OCI-LY3 (cell line): ENCODE results near the gene LCN2.
A peak's percentile ranks its signal among the peaks of the same experiment; 100 is the strongest.

Experiments
- EZH2phosphoT487 ChIP-seq: fragments of 200-600 bp; shearing (Covaris generic); IDR thresholded peaks from 2 replicates; pipeline ENCODE4 v1.6.1; 2018; ENCODE audit warnings: antibody characterized with exemption, mixed run types, low read depth
- TF ChIP-seq, protein P1 (sequence below): fragments of 200-600, 300-600 bp; sonication (generic); IDR thresholded peaks from 2 replicates; pipeline ENCODE4 v1.5.1; 2014; ENCODE audit warnings: antibody characterized with exemption, low read length, low read depth

DNA sequence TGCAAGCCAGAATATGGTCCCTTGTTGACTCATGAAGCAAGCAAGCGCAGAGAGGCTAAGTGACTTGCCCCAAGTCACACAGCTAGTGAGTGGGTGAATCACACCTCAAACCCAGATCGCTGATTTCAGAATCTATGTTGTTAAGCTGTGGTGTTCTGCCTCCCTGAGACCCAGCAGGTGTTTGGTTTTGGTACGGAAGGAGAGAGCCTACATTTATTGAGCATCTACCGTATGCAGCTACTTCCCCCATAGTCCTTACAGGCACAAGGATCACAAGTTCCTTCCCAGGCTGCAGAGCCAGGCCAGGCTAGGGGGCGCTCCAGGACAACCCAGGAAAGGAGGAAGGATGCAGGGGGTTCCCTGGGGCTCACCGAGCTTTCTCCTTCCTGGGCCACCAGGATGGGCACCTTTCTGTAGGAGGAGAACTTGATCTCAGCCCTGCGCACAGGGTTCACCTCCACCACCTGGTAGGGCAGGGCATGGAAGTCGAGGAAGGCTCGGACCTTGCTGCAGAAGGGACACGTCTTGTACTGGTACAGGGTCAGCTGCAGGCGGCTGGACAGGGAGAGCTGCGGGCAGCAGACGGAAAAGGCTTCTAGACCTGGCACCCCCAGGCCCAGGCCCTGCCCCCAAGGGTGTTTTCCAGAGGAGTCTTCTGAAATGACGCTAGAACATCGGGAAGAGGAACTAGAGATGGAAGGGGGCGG is 24.2 kb upstream of the LCN2 start:
- TF ChIP-seq, protein P1, sequence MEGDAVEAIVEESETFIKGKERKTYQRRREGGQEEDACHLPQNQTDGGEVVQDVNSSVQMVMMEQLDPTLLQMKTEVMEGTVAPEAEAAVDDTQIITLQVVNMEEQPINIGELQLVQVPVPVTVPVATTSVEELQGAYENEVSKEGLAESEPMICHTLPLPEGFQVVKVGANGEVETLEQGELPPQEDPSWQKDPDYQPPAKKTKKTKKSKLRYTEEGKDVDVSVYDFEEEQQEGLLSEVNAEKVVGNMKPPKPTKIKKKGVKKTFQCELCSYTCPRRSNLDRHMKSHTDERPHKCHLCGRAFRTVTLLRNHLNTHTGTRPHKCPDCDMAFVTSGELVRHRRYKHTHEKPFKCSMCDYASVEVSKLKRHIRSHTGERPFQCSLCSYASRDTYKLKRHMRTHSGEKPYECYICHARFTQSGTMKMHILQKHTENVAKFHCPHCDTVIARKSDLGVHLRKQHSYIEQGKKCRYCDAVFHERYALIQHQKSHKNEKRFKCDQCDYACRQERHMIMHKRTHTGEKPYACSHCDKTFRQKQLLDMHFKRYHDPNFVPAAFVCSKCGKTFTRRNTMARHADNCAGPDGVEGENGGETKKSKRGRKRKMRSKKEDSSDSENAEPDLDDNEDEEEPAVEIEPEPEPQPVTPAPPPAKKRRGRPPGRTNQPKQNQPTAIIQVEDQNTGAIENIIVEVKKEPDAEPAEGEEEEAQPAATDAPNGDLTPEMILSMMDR = peak; percentile 81
- no peak for TF ChIP-seq EZH2phosphoT487
